Endothelial cell (in vitro differentiated cells): Measurements from ENCODE around the gene ORC5. TPM values are rescaled to one million over a fixed set of nuclear protein-coding genes. Genes with fewer than 3 reads are reported as not detected.

Experiments
- DNase-seq: peaks from one replicate; pipeline ENCODE4 v3.0.0; 2021; ENCODE audit warnings: low spot score
- H3K27ac Mint-ChIP-seq: one replicate; pipeline ENCODE4 v1.8.0; 2021; ENCODE audit warnings: mixed read lengths, inconsistent platforms; ENCODE audit not compliant: unreplicated experiment
- H3K27me3 Mint-ChIP-seq: one replicate; pipeline ENCODE4 v1.8.0; 2021; ENCODE audit warnings: mild to moderate bottlenecking, moderate library complexity, mixed read lengths, inconsistent platforms; ENCODE audit not compliant: unreplicated experiment
- H3K36me3 Mint-ChIP-seq: one replicate; pipeline ENCODE4 v1.8.0; 2021; ENCODE audit warnings: mild to moderate bottlenecking, low read depth, mixed read lengths, inconsistent platforms; ENCODE audit not compliant: unreplicated experiment
- H3K4me1 Mint-ChIP-seq: one replicate; pipeline ENCODE4 v1.8.0; 2021; ENCODE audit warnings: mild to moderate bottlenecking, mixed read lengths, inconsistent platforms; ENCODE audit not compliant: unreplicated experiment
- H3K4me3 Mint-ChIP-seq: one replicate; pipeline ENCODE4 v1.8.0; 2021; ENCODE audit warnings: mild to moderate bottlenecking, mixed read lengths, inconsistent platforms; ENCODE audit not compliant: unreplicated experiment
- H3K9me3 Mint-ChIP-seq: one replicate; pipeline ENCODE4 v1.8.0; 2021; ENCODE audit warnings: mixed read lengths, inconsistent platforms; ENCODE audit not compliant: unreplicated experiment
- total RNA-seq: library from RNA; stranded (reverse); fragmentation: NEBNext Ultra II Directional; extraction: Animal tissue kit (Norgen Biotek cat#: 25700); gene quantifications from one replicate; pipeline ENCODE4 v1.2.1, GENCODE V29; 2021; ENCODE audit not compliant: unreplicated experiment
- TF ChIP-seq, protein P1 (sequence below): fragments of 200-600 bp; sonication (generic); IDR thresholded peaks from one replicate; pipeline ENCODE4 v1.5.0; 2021; ENCODE audit warnings: antibody characterized with exemption; ENCODE audit not compliant: unreplicated experiment

The ORC5 gene
- total RNA-seq, 1 donor from 2014 or later: 16.7 TPM

GRCh38 chr7:104209063-104209462, 1.2 kb upstream of the ORC5 start:
- H3K27ac Mint-ChIP-seq: no peak overlapping the region
- TF ChIP-seq, protein P1, sequence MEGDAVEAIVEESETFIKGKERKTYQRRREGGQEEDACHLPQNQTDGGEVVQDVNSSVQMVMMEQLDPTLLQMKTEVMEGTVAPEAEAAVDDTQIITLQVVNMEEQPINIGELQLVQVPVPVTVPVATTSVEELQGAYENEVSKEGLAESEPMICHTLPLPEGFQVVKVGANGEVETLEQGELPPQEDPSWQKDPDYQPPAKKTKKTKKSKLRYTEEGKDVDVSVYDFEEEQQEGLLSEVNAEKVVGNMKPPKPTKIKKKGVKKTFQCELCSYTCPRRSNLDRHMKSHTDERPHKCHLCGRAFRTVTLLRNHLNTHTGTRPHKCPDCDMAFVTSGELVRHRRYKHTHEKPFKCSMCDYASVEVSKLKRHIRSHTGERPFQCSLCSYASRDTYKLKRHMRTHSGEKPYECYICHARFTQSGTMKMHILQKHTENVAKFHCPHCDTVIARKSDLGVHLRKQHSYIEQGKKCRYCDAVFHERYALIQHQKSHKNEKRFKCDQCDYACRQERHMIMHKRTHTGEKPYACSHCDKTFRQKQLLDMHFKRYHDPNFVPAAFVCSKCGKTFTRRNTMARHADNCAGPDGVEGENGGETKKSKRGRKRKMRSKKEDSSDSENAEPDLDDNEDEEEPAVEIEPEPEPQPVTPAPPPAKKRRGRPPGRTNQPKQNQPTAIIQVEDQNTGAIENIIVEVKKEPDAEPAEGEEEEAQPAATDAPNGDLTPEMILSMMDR: no peak
- DNase-seq: no peak
- H3K4me1 Mint-ChIP-seq: peaks cover 17% of the 10 kb centered on the region
- H3K36me3 Mint-ChIP-seq: peaks cover 3% of the 10 kb centered on the region
- H3K9me3 Mint-ChIP-seq: peaks cover 4% of the 10 kb centered on the region
- no peak overlapping the region for H3K4me3 Mint-ChIP-seq
- H3K27me3 Mint-ChIP-seq: no peaks in the 10 kb centered on the region

- Mint-ChIP-seq H3K36me3 (peaks cover 3% of the 10 kb centered on the region), H3K9me3 (peaks cover 4% of the 10 kb centered on the region), H3K27me3 (no peaks in the 10 kb centered on the region), H3K4me3 (peak overlapping the region; percentile 99), H3K27ac (peak overlapping the region; percentile 54), H3K4me1 (peaks cover 17% of the 10 kb centered on the region)
- TF ChIP-seq, protein P1: no peak
- no peak for DNase-seq
Observed at GRCh38 chr7:104208421-104208780, 588 bp upstream of the ORC5 start.

DNA sequence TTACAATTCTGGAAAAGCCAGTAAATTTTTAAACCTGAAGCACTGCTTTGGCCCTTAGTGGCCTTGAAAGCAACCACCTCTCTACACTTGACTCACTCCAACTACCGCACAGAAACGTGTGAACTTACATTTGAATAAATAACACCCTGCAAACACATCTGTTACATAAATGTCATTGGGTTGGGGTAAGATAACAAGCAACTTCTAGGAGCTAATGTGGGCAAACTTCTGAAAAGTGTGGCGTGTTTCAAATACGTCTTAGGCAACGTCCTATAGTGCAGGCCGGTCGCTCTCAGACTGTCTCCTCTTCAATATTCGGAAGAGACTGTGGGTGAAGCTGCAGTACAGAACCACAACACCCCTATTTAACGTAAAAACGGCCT, 474 bp downstream of the ORC5 start:
- peak; percentile 11 for DNase-seq
- Mint-ChIP-seq H3K9me3 (peaks cover 4% of the 10 kb centered on the region), H3K27ac (peak overlapping the region; percentile 93), H3K4me3 (peak overlapping the region; percentile 99), H3K27me3 (no peaks in the 10 kb centered on the region), H3K36me3 (peaks cover 9% of the 10 kb centered on the region), H3K4me1 (peaks cover 17% of the 10 kb centered on the region)
- TF ChIP-seq, protein P1: no peak

GRCh38 chr7:104206841-104207240, 972 bp downstream of the ORC5 start:
- Mint-ChIP-seq H3K4me1 (peaks cover 17% of the 10 kb centered on the region), H3K27ac (peak overlapping the region; percentile 93), H3K27me3 (no peaks in the 10 kb centered on the region), H3K9me3 (peaks cover 4% of the 10 kb centered on the region), H3K4me3 (peak overlapping the region; percentile 99), H3K36me3 (peaks cover 14% of the 10 kb centered on the region)
- DNase-seq: no peak
- TF ChIP-seq, protein P1: no peak

- Mint-ChIP-seq H3K4me1 (peaks cover 6% of the 10 kb centered on the region), H3K27me3 (peaks cover 1% of the 10 kb centered on the region), H3K9me3 (peaks cover 6% of the 10 kb centered on the region), H3K4me3 (peak overlapping the region; percentile 82), H3K36me3 (peaks cover 51% of the 10 kb centered on the region), H3K27ac (no peak overlapping the region)
- TF ChIP-seq, protein P1: no peak
- no peak for DNase-seq
Observed at GRCh38 chr7:104198673-104199278, 9.0 kb downstream of the ORC5 start.
